ENCODE measurements around the gene TBC1D9.

Gene TBC1D9

GRCh38 chr4:140644470-140645185 is 111.6 kb downstream of the TBC1D9 start:
- DNase-seq, result no peak

- no peak for DNase-seq
Measured at GRCh38 chr4:140643571-140644055, 112.6 kb downstream of the TBC1D9 start.

DNA sequence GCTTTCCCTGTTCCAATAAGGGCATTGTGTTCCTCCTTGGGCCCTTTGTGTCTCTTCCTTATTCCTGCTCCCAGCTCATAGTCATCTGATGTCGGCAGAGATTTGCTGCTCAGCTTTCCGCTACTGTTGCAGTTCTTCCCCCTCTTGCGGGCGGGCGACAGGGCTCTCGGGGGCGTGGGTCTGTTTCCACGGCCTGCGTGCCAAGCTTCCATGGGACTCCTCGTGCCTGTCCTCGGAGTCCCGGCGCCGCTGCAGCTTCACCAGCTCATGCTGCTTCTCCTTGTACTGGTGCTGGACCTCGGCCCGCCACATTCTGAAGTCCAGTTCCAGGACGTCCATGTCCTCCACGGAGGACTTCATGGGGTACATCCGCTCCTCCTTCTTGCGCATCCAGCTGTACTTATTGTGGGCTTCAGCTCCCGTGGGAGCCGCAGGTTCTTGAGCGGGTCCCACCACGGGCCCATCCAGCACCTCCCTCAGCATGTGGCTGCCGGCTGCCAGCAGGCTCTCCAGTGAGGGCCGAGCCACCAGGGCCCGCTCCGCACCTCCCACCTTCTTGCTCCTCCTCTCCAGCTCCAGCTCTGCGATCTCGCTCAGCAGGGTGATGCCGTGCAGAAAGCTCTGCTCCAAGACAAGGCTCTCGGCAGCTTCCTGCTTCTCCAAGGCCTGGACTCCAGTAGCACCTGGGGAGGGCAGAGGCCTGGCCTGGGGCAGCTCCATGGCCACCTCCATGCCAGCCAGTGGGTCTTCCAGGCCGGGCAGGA is 113.3 kb downstream of the TBC1D9 start:
- no peak for DNase-seq

GRCh38 chr4:140641789-140642439 is 114.3 kb downstream of the TBC1D9 start:
- DNase-seq, result peak in 1 of 2 experiments; percentile 50

DNA sequence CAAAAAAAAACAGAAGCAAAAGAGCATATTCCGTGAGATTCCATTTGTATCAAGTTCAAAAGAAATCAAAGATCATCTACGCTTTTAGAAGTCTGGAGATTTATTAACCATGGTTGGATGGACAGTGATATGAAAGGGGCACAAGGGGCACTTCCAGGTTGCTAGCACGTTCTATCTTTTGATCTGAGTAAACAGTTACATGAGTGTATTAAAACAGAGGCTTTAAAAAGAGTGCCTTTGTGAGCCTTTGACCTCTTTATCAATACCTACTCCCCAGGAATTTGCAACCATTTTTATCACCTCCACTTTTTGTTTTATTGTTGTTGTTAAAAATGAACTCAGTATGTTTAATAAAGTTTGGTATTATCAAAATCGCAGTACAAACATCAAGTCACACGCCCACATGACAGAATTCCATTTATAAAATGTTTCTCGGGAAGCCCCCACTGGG is 115.1 kb downstream of the TBC1D9 start:
- no peak for DNase-seq

DNA sequence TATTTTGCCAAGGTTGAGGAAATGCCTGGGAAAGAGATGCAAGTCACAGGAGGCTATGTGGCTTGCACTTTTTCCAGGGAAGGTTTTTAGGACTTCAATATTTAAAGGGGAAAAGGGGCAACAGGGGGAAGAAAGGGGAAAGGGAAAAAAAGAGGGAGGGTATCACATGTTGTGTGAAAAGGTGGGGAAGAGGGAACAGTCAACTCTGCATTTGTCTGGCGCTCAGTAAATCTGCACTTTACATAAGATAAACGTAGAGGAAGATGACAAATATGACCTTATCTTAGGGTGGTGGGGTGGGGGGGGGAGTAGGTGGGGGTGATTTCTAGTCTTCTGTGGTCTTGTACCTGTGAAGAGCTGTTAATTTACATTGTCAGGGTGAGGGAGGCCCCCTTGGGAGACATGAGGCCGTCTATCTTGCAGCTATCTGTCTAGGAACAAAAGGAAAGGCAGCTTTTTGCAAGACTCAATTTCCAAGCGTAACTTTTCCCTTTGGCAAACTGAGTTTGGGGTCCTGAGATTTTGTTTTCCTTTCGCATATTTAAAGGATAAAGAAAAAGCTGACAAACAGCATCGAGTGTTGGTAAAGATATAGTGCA is 115.9 kb downstream of the TBC1D9 start:
- no peak for DNase-seq

DNA sequence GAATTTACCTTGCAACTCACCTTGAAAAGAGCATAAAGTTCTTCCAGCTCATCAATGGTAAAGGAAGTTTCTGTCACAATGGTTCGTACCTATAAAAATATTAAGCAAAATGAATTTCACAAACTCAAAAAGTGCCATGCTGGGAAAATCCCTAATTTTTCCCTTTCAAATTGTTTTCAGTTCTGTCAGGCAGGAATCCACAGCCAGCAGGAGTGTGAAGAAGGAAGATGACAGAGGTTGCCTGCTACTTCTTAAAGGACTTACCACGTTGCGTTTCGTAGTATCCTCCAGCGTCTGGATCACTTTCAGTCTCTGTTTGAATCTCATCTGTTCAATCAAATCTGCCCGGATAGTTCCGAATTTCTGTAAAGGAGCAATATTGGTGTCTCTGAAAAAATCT is 117.1 kb downstream of the TBC1D9 start:
- DNase-seq, result no peak

- DNase-seq, result no peak
Measured at GRCh38 chr4:140637836-140638235, 118.3 kb downstream of the TBC1D9 start.

DNA sequence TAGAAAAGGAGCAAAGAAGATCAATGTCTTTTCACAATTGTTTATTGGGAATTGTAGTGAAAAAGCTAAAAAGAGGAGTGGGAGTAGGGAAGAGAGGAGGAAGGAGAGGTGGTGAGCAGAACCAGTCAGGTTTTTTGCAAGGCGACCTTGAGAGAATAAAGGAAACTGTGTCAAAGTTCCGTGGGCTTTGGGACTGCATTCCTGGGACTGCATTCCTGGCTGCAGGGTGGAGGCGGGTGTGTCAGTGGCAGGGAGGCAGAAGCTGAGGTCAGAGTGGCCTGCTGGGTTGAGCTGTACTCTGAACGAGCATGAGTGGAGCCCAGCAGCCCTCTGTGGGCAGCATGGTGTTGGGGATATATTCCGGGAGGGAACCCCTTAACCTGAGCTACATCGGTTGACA is 120.6 kb downstream of the TBC1D9 start:
- DNase-seq, result no peak

DNA sequence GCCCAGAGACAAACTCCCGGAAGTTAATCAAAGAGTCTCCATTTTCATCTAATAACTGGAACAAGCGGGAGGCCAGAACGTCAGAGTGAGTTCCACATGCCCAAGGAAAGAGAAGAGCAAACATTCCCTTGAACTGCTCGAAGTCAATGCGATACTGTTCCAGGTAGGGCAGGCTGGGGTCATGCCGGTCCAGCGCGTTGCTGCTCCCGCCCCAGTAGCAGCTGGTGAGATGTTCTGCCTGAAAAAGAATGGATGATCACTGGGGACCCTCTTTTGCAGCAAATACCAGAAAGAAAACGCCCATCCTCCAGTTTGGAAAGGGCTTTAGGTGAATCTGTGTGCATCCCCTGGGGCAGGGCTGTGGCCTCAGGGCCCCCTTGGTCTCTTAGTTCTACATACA is 122.2 kb downstream of the TBC1D9 start:
- no peak for DNase-seq

- DNase-seq, result no peak
Measured at GRCh38 chr4:140633124-140633523, 123.1 kb downstream of the TBC1D9 start.

GRCh38 chr4:140630246-140630645 is 125.9 kb downstream of the TBC1D9 start:
- DNase-seq, result no peak

DNA sequence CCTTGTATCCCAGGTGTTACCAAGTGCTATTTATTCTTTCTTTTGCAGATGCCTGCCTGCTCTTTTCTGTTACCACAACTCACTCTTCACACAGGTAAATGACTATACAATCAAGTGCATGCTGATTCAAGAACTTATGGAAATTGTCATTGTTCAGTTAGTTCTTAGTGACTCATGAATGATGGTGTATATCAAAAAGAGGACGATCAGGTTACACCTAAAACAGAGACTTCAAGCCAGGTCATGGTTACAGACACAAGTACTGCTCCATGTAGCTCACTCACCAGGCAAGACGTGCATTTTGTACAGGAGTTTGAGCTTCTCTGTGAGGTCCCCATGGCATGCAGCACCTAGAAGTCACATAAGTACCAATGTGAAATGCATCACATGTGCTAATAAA is 128.2 kb downstream of the TBC1D9 start:
- DNase-seq, result no peak

GRCh38 chr4:140626661-140627376 is 129.4 kb downstream of the TBC1D9 start:
- no peak for DNase-seq

DNA sequence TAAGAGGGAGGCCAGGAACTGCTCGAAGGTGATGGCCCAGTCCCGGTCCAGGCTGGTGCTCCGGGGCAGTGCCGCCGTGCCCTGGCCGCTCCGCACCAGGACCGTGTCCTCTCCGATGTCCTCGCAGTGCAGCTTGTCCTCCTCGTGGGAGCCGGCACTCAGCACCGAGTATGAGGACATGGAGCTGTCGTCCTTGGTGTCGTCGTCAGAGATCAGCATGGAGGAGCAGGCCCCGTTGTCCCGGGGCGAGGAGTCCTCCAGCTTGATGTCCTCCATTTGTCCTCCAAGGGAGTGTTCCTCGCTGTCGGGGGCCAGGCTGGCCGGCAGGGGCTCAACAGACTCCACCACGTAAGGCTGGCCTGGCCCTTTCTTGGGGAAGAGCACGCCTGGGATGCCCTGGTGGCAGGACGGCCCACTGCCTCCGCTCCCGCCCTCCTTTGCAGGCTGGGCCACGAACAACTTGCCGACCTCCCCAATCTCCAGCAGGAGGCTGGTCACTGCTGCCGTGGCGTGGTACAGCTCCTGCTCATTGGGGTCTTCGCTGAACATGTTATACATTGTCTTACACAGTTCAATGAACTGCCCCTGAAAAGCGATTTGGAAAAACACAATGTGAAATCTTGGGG is 133.7 kb downstream of the TBC1D9 start:
- no peak for DNase-seq

- DNase-seq, result no peak
Measured at GRCh38 chr4:140621161-140621560, 135.0 kb downstream of the TBC1D9 start.

DNA sequence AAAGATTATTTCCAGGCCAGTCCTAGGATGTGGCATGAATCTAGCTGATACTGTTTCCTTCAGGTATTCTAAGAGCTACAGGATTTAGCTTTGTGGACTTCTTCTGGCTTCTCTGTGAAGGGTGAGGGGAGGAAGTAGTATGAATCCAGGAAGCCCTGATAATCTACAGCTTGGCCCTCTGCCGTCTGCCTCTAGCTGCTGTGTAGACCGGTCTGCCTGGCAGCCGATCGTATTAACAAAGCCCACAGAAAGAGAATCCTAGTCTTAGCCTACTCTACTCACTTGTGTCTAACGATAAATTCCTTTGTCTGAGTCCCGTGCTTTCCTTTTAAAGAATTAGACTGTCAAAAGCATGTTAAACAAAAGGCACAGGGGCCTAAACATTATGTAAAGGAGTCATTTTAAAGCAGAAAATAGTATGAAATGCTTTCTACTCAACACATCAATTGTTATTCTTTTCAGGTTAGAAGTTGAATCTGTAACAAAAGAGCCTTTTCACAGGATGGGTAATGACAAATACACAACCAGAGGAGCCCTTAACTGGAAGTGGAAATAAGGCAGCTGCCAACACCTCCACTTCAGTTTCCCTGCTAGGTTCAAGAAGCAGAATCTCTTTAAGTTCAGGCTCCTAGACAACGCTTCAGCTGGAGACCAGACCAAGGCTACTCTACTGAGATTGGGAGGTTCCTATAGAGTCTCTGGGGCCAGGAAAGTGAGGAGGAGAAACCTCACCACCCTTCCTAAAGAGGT is 138.5 kb downstream of the TBC1D9 start:
- no peak for DNase-seq

- DNase-seq, result no peak
Measured at GRCh38 chr4:140615451-140615850, 140.7 kb downstream of the TBC1D9 start.

DNA sequence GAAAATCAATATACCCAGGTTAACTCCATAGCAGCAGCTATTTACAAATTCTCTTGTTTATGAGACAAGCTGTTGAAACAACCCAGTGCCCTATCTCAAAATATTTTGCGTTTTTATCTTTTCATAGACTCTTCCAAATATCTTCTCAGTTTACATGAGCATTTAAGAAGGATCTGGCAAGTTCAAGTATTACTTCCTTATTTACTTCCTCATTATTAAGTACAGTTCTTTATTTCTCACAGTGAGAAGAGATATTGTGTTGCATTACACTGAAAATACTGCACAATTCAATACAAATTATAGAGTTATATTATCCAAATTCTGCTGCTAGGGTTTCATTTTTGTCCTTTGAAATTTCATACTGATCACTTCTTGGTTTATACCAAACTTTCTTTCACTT is 143.8 kb downstream of the TBC1D9 start:
- DNase-seq, result no peak

- DNase-seq, result no peak
Measured at GRCh38 chr4:140611854-140612253, 144.3 kb downstream of the TBC1D9 start.

Measured in cerebellar nuclear complex (tissue), 1 donor.